Muscle layer of duodenum (tissue), 2 donors: ENCODE data around the gene PKNOX2.

ENCODE experiments used
- H3K27ac ChIP-seq: one replicate; pipeline ENCODE4 v1.7.0; 2013; ENCODE audit warnings: mild to moderate bottlenecking, low read length
- H3K27me3 ChIP-seq: one replicate; pipeline ENCODE4 v1.7.0; 2013; ENCODE audit warnings: low read depth, mild to moderate bottlenecking, control low read depth, low read length
- H3K36me3 ChIP-seq, 2 donors: one replicate each; pipeline ENCODE4 v1.7.0; 2013; ENCODE audit warnings: low read length in 2 of 2, control low read depth in 1 of 2, mild to moderate bottlenecking in 1 of 2; ENCODE audit not compliant: insufficient read depth in 2 of 2, control insufficient read depth in 1 of 2
- H3K4me1 ChIP-seq, 2 donors: one replicate each; pipeline ENCODE4 v1.7.0; 2013; ENCODE audit warnings: low read length in 2 of 2, mild to moderate bottlenecking in 2 of 2, control low read depth in 1 of 2, moderate library complexity in 1 of 2; ENCODE audit not compliant: insufficient read depth in 2 of 2, control insufficient read depth in 1 of 2
- H3K4me3 ChIP-seq, 2 donors: one replicate each; pipeline ENCODE4 v1.7.0; 2013; ENCODE audit warnings: low read length in 2 of 2, low read depth in 1 of 2, mild to moderate bottlenecking in 1 of 2
- H3K9me3 ChIP-seq, 2 donors: one replicate each; pipeline ENCODE4 v1.7.0; 2013; ENCODE audit warnings: low read length in 2 of 2, control low read depth in 1 of 2, mild to moderate bottlenecking in 1 of 2; ENCODE audit not compliant: control insufficient read depth in 1 of 2
- donor health status: healthy.

The PKNOX2 gene

GRCh38 chr11:125299061-125299615 lies 134.6 kb downstream of the PKNOX2 start:
- no peak overlapping the region for H3K4me3 ChIP-seq
- no peaks in the 10 kb centered on the region for H3K9me3 ChIP-seq
- H3K36me3 ChIP-seq: no peaks in the 10 kb centered on the region
- no peaks in the 10 kb centered on the region for H3K27me3 ChIP-seq
- H3K27ac ChIP-seq: no peak overlapping the region
- H3K4me1 ChIP-seq: peaks cover 0 to 9% of the 10 kb centered on the region in 2 donors

GRCh38 chr11:125299821-125300220 lies 135.3 kb downstream of the PKNOX2 start:
- H3K36me3 ChIP-seq: no peaks in the 10 kb centered on the region

GRCh38 chr11:125300791-125301218 lies 136.3 kb downstream of the PKNOX2 start:
- H3K4me1 ChIP-seq: peaks cover 0 to 9% of the 10 kb centered on the region in 2 donors
- H3K4me3 ChIP-seq: no peak overlapping the region
- no peaks in the 10 kb centered on the region for H3K36me3 ChIP-seq
- no peaks in the 10 kb centered on the region for H3K9me3 ChIP-seq
- H3K27me3 ChIP-seq: no peaks in the 10 kb centered on the region
- no peak overlapping the region for H3K27ac ChIP-seq

More at GRCh38 chr11:125299821-125300220, 135.3 kb downstream of the PKNOX2 start:
- Histone ChIP-seq H3K27me3 (no peaks in the 10 kb centered on the region), H3K4me3 (no peak overlapping the region), H3K4me1 (peaks cover 0 to 9% of the 10 kb centered on the region in 2 donors), H3K9me3 (no peaks in the 10 kb centered on the region), H3K27ac (no peak overlapping the region)

- Histone ChIP-seq H3K4me3 (no peak overlapping the region), H3K36me3 (no peaks in the 10 kb centered on the region), H3K27me3 (no peaks in the 10 kb centered on the region), H3K4me1 (peaks cover 0 to 9% of the 10 kb centered on the region in 2 donors), H3K9me3 (no peaks in the 10 kb centered on the region), H3K27ac (no peak overlapping the region)
These were observed 136.8 kb downstream of the PKNOX2 start for GRCh38 chr11:125301346-125301745.

GRCh38 chr11:125303186-125303585 lies 138.6 kb downstream of the PKNOX2 start:
- no peaks in the 10 kb centered on the region for H3K27me3 ChIP-seq
- no peaks in the 10 kb centered on the region for H3K9me3 ChIP-seq
- H3K4me1 ChIP-seq: peaks cover 0 to 9% of the 10 kb centered on the region in 2 donors
- no peak overlapping the region for H3K27ac ChIP-seq
- H3K4me3 ChIP-seq: no peak overlapping the region
- no peaks in the 10 kb centered on the region for H3K36me3 ChIP-seq

- H3K36me3 ChIP-seq: no peaks in the 10 kb centered on the region
- no peak overlapping the region for H3K4me3 ChIP-seq
- H3K27ac ChIP-seq: no peak overlapping the region
- H3K4me1 ChIP-seq: peaks cover 0 to 9% of the 10 kb centered on the region in 2 donors
- H3K9me3 ChIP-seq: no peaks in the 10 kb centered on the region
- H3K27me3 ChIP-seq: no peaks in the 10 kb centered on the region
These were observed 139.1 kb downstream of the PKNOX2 start for GRCh38 chr11:125303694-125304093.

GRCh38 chr11:125304136-125304535 lies 139.6 kb downstream of the PKNOX2 start:
- H3K27me3 ChIP-seq: no peaks in the 10 kb centered on the region
- no peak overlapping the region for H3K27ac ChIP-seq
- no peaks in the 10 kb centered on the region for H3K9me3 ChIP-seq
- H3K4me1 ChIP-seq: peaks cover 0 to 9% of the 10 kb centered on the region in 2 donors
- no peaks in the 10 kb centered on the region for H3K36me3 ChIP-seq
- no peak overlapping the region for H3K4me3 ChIP-seq

- Histone ChIP-seq H3K27me3 (no peaks in the 10 kb centered on the region), H3K4me1 (peaks cover 0 to 9% of the 10 kb centered on the region in 2 donors), H3K27ac (no peak overlapping the region), H3K4me3 (no peak overlapping the region), H3K9me3 (no peaks in the 10 kb centered on the region), H3K36me3 (no peaks in the 10 kb centered on the region)
These were observed 140.3 kb downstream of the PKNOX2 start for GRCh38 chr11:125304876-125305275.

GRCh38 chr11:125305345-125305744 lies 140.8 kb downstream of the PKNOX2 start:
- Histone ChIP-seq H3K9me3 (no peaks in the 10 kb centered on the region), H3K27me3 (no peaks in the 10 kb centered on the region), H3K36me3 (no peaks in the 10 kb centered on the region), H3K27ac (no peak overlapping the region), H3K4me1 (peaks cover 0 to 9% of the 10 kb centered on the region in 2 donors), H3K4me3 (no peak overlapping the region)

GRCh38 chr11:125306476-125306875 lies 141.9 kb downstream of the PKNOX2 start:
- no peaks in the 10 kb centered on the region for H3K4me1 ChIP-seq
- no peak overlapping the region for H3K27ac ChIP-seq
- no peaks in the 10 kb centered on the region for H3K9me3 ChIP-seq
- H3K36me3 ChIP-seq: no peaks in the 10 kb centered on the region
- no peak overlapping the region for H3K4me3 ChIP-seq
- no peaks in the 10 kb centered on the region for H3K27me3 ChIP-seq

- Histone ChIP-seq H3K27ac (no peak overlapping the region), H3K9me3 (no peaks in the 10 kb centered on the region), H3K36me3 (no peaks in the 10 kb centered on the region), H3K4me1 (no peaks in the 10 kb centered on the region), H3K4me3 (no peak overlapping the region), H3K27me3 (no peaks in the 10 kb centered on the region)
These were observed 143.7 kb downstream of the PKNOX2 start for GRCh38 chr11:125308246-125308645.

GRCh38 chr11:125312391-125312790 lies 147.8 kb downstream of the PKNOX2 start:
- no peaks in the 10 kb centered on the region for H3K36me3 ChIP-seq
- peaks cover 8 to 21% of the 10 kb centered on the region in 2 donors for H3K4me1 ChIP-seq
- no peak overlapping the region for H3K4me3 ChIP-seq
- H3K9me3 ChIP-seq: no peaks in the 10 kb centered on the region
- H3K27ac ChIP-seq: no peak overlapping the region
- no peaks in the 10 kb centered on the region for H3K27me3 ChIP-seq
